ENCODE data around the gene NEK9.

The NEK9 gene

GRCh38 chr14:75047506-75047905, 79.3 kb downstream of the NEK9 start:
- intact Hi-C loops (cut with DNase I), result no loop called here
- no peak for DNase-seq

DNA sequence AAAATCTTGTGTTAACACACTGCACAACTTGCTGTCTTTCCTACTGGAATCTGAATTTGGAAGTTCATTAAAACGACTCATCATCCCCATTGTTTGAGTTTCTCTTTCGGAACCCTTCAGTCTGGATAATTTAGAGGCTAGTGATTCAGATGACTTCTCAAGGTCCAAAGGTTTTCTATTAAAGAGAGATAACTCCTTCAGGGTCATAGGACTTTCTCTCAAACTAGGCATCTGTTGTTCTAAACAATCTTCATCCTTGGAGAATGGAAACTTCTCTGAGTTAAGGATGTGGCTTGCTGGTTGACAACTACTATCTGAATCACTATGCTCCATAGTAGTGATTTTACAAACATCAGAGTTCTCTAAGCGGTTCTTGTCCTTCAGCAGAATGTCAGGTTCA, 79.9 kb downstream of the NEK9 start:
- intact Hi-C loops (cut with DNase I), result no loop called here
- no peak for DNase-seq

GRCh38 chr14:75046275-75046674, 80.6 kb downstream of the NEK9 start:
- intact Hi-C loops (cut with DNase I), result no loop called here
- DNase-seq, result no peak

DNA sequence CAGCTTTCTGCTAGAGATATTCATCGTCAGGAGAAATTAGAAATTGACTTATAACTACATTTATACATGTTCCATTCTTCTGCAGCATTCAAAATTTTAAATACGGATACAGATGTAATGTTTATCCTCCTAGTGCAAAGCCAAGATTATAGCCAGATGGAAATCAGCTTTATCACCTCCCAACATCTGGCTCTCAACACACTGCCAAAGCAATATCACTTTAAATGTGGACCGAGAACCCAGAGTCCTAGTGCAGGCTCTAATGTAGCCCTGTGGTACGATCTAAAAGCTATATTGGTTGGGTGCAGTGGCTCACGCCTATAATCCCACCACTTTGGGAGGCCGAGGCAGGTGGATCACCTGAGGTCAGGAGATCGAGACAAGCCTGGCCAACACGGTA, 82.1 kb downstream of the NEK9 start:
- DNase-seq, result no peak
- intact Hi-C loops (cut with DNase I), result no loop called here

DNA sequence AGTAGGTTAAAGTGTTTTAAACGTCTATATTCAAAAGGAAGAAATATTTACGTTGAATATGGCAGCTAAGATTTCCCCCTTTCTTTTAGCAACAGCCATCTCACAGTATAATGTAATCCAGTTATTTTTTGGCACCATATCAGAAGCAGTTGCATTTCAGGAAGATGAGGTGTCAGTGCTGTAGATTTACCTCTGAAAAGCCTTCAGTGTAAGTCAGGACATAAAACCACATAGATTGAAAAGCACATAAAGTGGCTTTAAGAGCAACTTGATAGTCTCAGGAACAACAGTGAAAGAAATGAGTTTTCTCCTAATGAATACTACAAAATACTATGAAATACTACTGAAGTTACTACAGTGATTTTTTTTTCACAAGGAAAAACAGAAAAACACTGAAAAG, 82.5 kb downstream of the NEK9 start:
- DNase-seq, result no peak
- intact Hi-C loops (cut with DNase I), result no loop called here

- DNase-seq, result no peak
- intact Hi-C loops (cut with DNase I), result no loop called here
Observed at GRCh38 chr14:75042035-75042434, 84.8 kb downstream of the NEK9 start.

- DNase-seq, result no peak
- intact Hi-C loops (cut with DNase I), result no loop called here
Observed at GRCh38 chr14:75041613-75042012, 85.2 kb downstream of the NEK9 start.

- no peak for DNase-seq
- intact Hi-C loops (cut with DNase I), result no loop called here
Observed at GRCh38 chr14:75040959-75041358, 85.9 kb downstream of the NEK9 start.

DNA sequence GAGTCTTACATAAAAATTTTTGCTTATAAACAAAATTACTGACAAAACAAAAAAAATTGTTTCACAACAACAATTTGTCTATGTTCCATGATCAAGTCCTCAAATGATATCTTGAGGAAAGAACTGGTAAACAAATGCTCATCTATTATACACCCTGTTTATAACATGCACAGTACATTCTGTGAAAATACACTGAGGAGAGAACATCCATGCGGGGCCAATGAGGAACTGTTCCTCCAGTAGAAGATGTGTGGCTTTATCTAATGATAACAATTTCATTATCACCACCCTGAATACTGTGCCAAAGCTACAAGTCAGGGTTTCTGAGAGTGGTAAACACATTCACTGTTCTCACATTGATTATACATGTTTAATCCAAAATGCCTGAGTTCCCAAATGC, 86.3 kb downstream of the NEK9 start:
- intact Hi-C loops (cut with DNase I), result no loop called here
- DNase-seq, result no peak

DNA sequence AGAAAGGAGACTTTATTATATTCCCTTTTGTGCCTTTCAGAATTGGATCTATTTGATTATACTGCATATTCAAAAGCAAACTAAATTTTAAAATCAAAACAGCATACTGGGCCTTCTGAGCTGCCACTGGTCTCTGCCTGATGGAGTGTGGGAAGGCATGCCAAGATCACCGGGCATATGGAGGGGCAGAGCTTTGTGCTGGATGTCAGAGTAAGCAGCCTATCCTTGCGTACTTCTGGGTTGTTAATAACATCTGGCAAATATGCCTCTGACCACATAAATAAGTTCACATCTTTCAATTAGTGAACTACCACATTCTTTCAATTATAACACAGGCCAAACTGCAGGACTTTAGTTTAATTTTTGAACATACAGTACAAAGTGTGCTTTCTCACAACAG, 93.9 kb downstream of the NEK9 start:
- intact Hi-C loops (cut with DNase I), result no loop called here
- no peak for DNase-seq

DNA sequence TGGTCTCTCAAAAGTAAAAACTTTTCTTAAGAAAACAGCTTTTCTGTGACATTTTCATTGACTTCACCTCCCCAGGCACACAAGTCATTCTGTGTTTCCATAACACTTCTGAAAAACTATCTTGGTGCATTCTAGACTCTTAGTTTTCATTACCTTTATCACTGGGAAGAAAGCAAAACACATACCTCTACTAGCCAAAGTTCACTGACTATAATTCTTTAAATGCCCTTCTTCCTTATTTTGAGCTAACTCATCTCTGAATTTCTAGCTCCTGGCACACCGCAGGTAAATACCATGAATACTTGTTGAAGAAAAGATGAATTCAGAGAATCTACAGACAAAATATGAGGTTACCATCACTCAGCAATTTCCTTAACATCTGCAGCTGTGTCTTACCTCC, 96.7 kb downstream of the NEK9 start:
- intact Hi-C loops (cut with DNase I), result no loop called here
- no peak for DNase-seq
